Measurements from ENCODE around the gene DDI1.

DDI1 gene

GRCh38 chr11:103993507-103993906, 42.9 kb upstream of the DDI1 start:
- H3K27me3 ChIP-seq (ENCODE audit: insufficient read depth, low read length, poor library complexity): no peaks in the 10 kb centered on the region
- no peak for TF ChIP-seq CTCF (IDR thresholded peaks at IDR 0.05; ENCODE audit: borderline replicate concordance, extremely low read depth, low read length, poor library complexity, severe bottlenecking)
- TF ChIP-seq EZH2 (IDR thresholded peaks at IDR 0.05; ENCODE audit: borderline replicate concordance, low read depth, low read length, severe bottlenecking): no peak
- H3K36me3 ChIP-seq (ENCODE audit: insufficient read depth, low read length): no peaks in the 10 kb centered on the region
- no peak overlapping the region for H3K27ac ChIP-seq (ENCODE audit: low read length)
- DNase-seq (no peak), ATAC-seq (ENCODE audit: insufficient read depth, low read depth) (no peak)
- H4K20me1 ChIP-seq (ENCODE audit: insufficient read depth, low read length): no peaks in the 10 kb centered on the region
- H3K4me3 ChIP-seq (ENCODE audit: low read depth in 1 of 2, low read length in 2 of 2): no peak overlapping the region
- no peaks in the 10 kb centered on the region for H3K4me1 ChIP-seq (ENCODE audit: insufficient read depth, low read length)
- no peak overlapping the region for H2AFZ ChIP-seq (ENCODE audit: low read depth, low read length)
- H3K9me3 ChIP-seq (ENCODE audit: insufficient read depth, low read length, severe bottlenecking): no peaks in the 10 kb centered on the region
- H3K79me2 ChIP-seq (ENCODE audit: insufficient read depth, low read length): no peaks in the 10 kb centered on the region
- H3K4me2 ChIP-seq (ENCODE audit: insufficient read depth, low read length): no peak overlapping the region
- no peak overlapping the region for H3K9ac ChIP-seq (ENCODE audit: low read depth, low read length)

- Histone ChIP-seq H3K9ac (ENCODE audit: low read depth, low read length) (no peak overlapping the region), H3K79me2 (ENCODE audit: insufficient read depth, low read length) (no peaks in the 10 kb centered on the region), H3K9me3 (ENCODE audit: insufficient read depth, low read length, severe bottlenecking) (no peaks in the 10 kb centered on the region), H3K27ac (ENCODE audit: low read length) (no peak overlapping the region), H4K20me1 (ENCODE audit: insufficient read depth, low read length) (no peaks in the 10 kb centered on the region), H3K4me3 (ENCODE audit: low read depth in 1 of 2, low read length in 2 of 2) (no peak overlapping the region), H2AFZ (ENCODE audit: low read depth, low read length) (no peak overlapping the region), H3K36me3 (ENCODE audit: insufficient read depth, low read length) (no peaks in the 10 kb centered on the region), H3K27me3 (ENCODE audit: insufficient read depth, low read length, poor library complexity) (no peaks in the 10 kb centered on the region), H3K4me1 (ENCODE audit: insufficient read depth, low read length) (no peaks in the 10 kb centered on the region), H3K4me2 (ENCODE audit: insufficient read depth, low read length) (no peak overlapping the region)
- no peak for ATAC-seq (ENCODE audit: insufficient read depth, low read depth)
- no peak for DNase-seq
- TF ChIP-seq CTCF (IDR thresholded peaks at IDR 0.05; ENCODE audit: borderline replicate concordance, extremely low read depth, low read length, poor library complexity, severe bottlenecking) (no peak), EZH2 (IDR thresholded peaks at IDR 0.05; ENCODE audit: borderline replicate concordance, low read depth, low read length, severe bottlenecking) (no peak)
These were observed 42.3 kb upstream of the DDI1 start for GRCh38 chr11:103994094-103994493.

- no peak for DNase-seq
- H3K4me3 ChIP-seq (ENCODE audit: low read depth in 1 of 2, low read length in 2 of 2): no peak overlapping the region
- H3K4me2 ChIP-seq (ENCODE audit: insufficient read depth, low read length): no peak overlapping the region
- no peak overlapping the region for H2AFZ ChIP-seq (ENCODE audit: low read depth, low read length)
- no peak for ATAC-seq (ENCODE audit: insufficient read depth, low read depth)
- no peaks in the 10 kb centered on the region for H3K4me1 ChIP-seq (ENCODE audit: insufficient read depth, low read length)
- no peaks in the 10 kb centered on the region for H3K36me3 ChIP-seq (ENCODE audit: insufficient read depth, low read length)
- no peaks in the 10 kb centered on the region for H3K79me2 ChIP-seq (ENCODE audit: insufficient read depth, low read length)
- H3K9me3 ChIP-seq (ENCODE audit: insufficient read depth, low read length, severe bottlenecking): no peaks in the 10 kb centered on the region
- no peaks in the 10 kb centered on the region for H3K27me3 ChIP-seq (ENCODE audit: insufficient read depth, low read length, poor library complexity)
- H3K27ac ChIP-seq (ENCODE audit: low read length): no peak overlapping the region
- TF ChIP-seq CTCF (IDR thresholded peaks at IDR 0.05; ENCODE audit: borderline replicate concordance, extremely low read depth, low read length, poor library complexity, severe bottlenecking) (no peak), EZH2 (IDR thresholded peaks at IDR 0.05; ENCODE audit: borderline replicate concordance, low read depth, low read length, severe bottlenecking) (no peak)
- H3K9ac ChIP-seq (ENCODE audit: low read depth, low read length): no peak overlapping the region
- no peaks in the 10 kb centered on the region for H4K20me1 ChIP-seq (ENCODE audit: insufficient read depth, low read length)
These were observed 41.9 kb upstream of the DDI1 start for GRCh38 chr11:103994518-103994917.

GRCh38 chr11:103995896-103996295, 40.5 kb upstream of the DDI1 start:
- no peak for TF ChIP-seq EZH2 (IDR thresholded peaks at IDR 0.05; ENCODE audit: borderline replicate concordance, low read depth, low read length, severe bottlenecking)
- no peak for TF ChIP-seq CTCF (IDR thresholded peaks at IDR 0.05; ENCODE audit: borderline replicate concordance, extremely low read depth, low read length, poor library complexity, severe bottlenecking)
- no peaks in the 10 kb centered on the region for H3K36me3 ChIP-seq (ENCODE audit: insufficient read depth, low read length)
- H4K20me1 ChIP-seq (ENCODE audit: insufficient read depth, low read length): no peaks in the 10 kb centered on the region
- no peak overlapping the region for H3K4me3 ChIP-seq (ENCODE audit: low read depth in 1 of 2, low read length in 2 of 2)
- H3K4me2 ChIP-seq (ENCODE audit: insufficient read depth, low read length): no peak overlapping the region
- no peak overlapping the region for H2AFZ ChIP-seq (ENCODE audit: low read depth, low read length)
- DNase-seq: no peak
- H3K27me3 ChIP-seq (ENCODE audit: insufficient read depth, low read length, poor library complexity): no peaks in the 10 kb centered on the region
- ATAC-seq (ENCODE audit: insufficient read depth, low read depth): no peak
- no peak overlapping the region for H3K27ac ChIP-seq (ENCODE audit: low read length)
- no peaks in the 10 kb centered on the region for H3K79me2 ChIP-seq (ENCODE audit: insufficient read depth, low read length)
- no peaks in the 10 kb centered on the region for H3K4me1 ChIP-seq (ENCODE audit: insufficient read depth, low read length)
- no peak overlapping the region for H3K9ac ChIP-seq (ENCODE audit: low read depth, low read length)
- no peaks in the 10 kb centered on the region for H3K9me3 ChIP-seq (ENCODE audit: insufficient read depth, low read length, severe bottlenecking)

Measured in DND-41 (cell line).